LNCAP (cell line): ENCODE results near the gene SLC10A1.

Source experiments
- CTCF ChIP-seq: fragments of 450-650 bp; IDR thresholded peaks from 2 replicates; pipeline ENCODE4 v1.5.1; 2017; ENCODE audit warnings: mild to moderate bottlenecking

SLC10A1 gene

GRCh38 chr14:69792887-69793421 lies 4.1 kb downstream of the SLC10A1 start:
- no peak for TF ChIP-seq CTCF

- TF ChIP-seq CTCF: no peak
Measured at GRCh38 chr14:69789118-69789640, 7.9 kb downstream of the SLC10A1 start.

GRCh38 chr14:69786603-69787002 lies 10.4 kb downstream of the SLC10A1 start:
- TF ChIP-seq CTCF: no peak

GRCh38 chr14:69784942-69785341 lies 12.1 kb downstream of the SLC10A1 start:
- no peak for TF ChIP-seq CTCF

GRCh38 chr14:69780952-69781351 lies 16.1 kb downstream of the SLC10A1 start:
- TF ChIP-seq CTCF: no peak

GRCh38 chr14:69780092-69780491 lies 16.9 kb downstream of the SLC10A1 start:
- no peak for TF ChIP-seq CTCF

GRCh38 chr14:69779088-69779487 lies 18.0 kb downstream of the SLC10A1 start:
- no peak for TF ChIP-seq CTCF

- TF ChIP-seq CTCF: no peak
Measured at GRCh38 chr14:69776875-69777453, 20.1 kb downstream of the SLC10A1 start.
